D721Med (cell line): ENCODE results near the gene DHX34.
"Not testable (repeated sequence)": the region's sequence is repeated elsewhere in the genome, so short reads cannot be mapped to it uniquely, and the experiment has no call there.

Source experiments
- DNase-seq: peaks from one replicate; pipeline ENCODE4 v3.0.0; 2011; ENCODE audit warnings: low spot score; ENCODE audit not compliant: insufficient read length
- FAIRE-seq: peaks from 2 replicates; lab custom pipeline; 2011; peaks lifted over from hg19 to GRCh38; lab: Jason Lieb, UNC
- CTCF ChIP-seq: IDR thresholded peaks from 2 replicates; pipeline ENCODE4 v1.5.1; 2012; ENCODE audit warnings: mild to moderate bottlenecking, control low read depth; ENCODE audit not compliant: insufficient read depth; ENCODE audit errors: missing control alignments

DHX34 gene

GRCh38 chr19:47357788-47358680 is 8.9 kb downstream of the DHX34 start:
- peak; percentile 4 for TF ChIP-seq CTCF
- FAIRE-seq (no peak), DNase-seq (no peak)

DNA sequence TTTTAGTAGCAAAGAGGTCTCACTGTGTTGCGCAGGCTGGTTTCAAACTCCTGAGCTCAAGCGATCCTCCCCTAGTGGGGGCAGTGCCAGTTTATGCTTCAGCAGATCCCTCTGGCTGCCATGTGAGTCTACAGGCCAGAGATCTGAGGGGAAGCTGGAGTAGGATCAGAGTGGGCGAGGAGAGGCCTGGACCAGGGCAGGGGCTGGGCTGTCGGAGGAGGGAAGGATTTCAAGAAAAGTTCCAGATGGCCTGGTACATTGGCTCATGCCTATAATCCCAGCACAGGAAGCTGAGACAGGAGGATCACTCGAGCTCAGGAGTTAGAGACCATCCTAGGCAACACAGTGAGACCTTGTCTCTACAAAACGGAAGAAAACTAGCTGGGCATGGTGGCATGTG is 9.8 kb downstream of the DHX34 start:
- DNase-seq (no peak), FAIRE-seq (no peak)
- TF ChIP-seq CTCF = no peak

DNA sequence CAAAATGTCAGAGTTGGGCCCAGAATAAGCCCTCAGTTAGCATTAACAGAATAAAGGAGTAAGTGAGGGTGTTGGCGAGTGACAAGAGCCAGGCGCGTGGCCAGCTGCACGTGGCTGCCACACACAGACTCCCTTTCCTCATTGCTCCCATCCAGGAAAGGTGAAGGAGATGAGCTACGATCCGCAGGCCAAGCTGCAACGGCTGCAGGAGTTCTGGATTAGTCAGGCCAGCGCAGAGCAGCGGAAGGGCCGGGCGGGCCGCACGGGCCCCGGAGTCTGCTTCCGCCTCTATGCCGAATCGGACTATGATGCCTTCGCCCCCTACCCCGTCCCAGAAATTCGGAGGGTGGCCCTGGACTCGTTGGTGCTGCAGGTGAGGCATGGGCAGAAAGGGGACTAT is 13.2 kb downstream of the DHX34 start:
- no peak for TF ChIP-seq CTCF
- DNase-seq (no peak), FAIRE-seq (no peak)

GRCh38 chr19:47363758-47364531 is 14.8 kb downstream of the DHX34 start:
- no peak for DNase-seq
- no peak for TF ChIP-seq CTCF
- FAIRE-seq = no peak

- not testable (repeated sequence) for FAIRE-seq, DNase-seq
Measured at GRCh38 chr19:47365455-47365854, 16.3 kb downstream of the DHX34 start.

GRCh38 chr19:47370045-47370611 is 21.0 kb downstream of the DHX34 start:
- no peak for DNase-seq
- no peak for TF ChIP-seq CTCF
- no peak for FAIRE-seq

- TF ChIP-seq CTCF = no peak
- DNase-seq (no peak), FAIRE-seq (no peak)
Measured at GRCh38 chr19:47371261-47371660, 22.1 kb downstream of the DHX34 start.
